ENCODE results near the gene FOXP1. TPM values are rescaled to one million over a fixed set of nuclear protein-coding genes. Genes with fewer than 3 reads are reported as not detected.

The FOXP1 gene
- total and polyA plus RNA-seq, 9 of the 15 experiments (the other 6 are each of a cell fraction or from before 2014, with no cell fraction given): 7.7 to 34.5 (median 13.7) TPM

DNA sequence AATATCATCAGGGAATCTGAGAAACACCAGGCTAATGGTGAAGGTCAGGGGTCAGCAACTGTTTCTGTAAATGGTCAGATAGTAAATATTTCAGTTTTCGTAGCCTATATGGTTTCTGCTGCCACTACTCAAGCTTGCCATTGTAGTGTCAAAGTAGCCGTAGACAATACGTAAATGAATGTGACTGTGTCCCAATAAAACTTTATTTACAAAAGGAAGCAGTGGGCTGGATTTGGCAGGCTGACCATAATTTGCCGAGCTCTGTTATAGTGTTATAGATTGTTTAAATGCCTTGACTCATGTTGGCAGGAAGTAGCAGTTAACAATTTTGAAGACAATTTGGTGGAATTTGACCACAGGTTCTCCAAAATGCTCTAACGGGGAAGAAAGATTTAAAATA lies 548.2 kb downstream of the FOXP1 start:
- no TSS peak for BruUV-seq (replicated peaks)
- in situ Hi-C loops (cut with MboI) (no loop called here), intact Hi-C loops (cut with micrococcal nuclease) (no loop called here)
- ChIA-PET CTCF (ENCODE audit: low intra/inter-chr PET ratio) (no interaction called here), POLR2A (interaction anchor here (1.7 kb wide), 1 partner anchor 12 kb away, joined by 4 read pairs; no protein-coding TSS in a partner anchor)
- peaks cover 54% of the 10 kb centered on the region; the same call in 2 of the 3 replicates for H3K36me3 ChIP-seq (ENCODE audit: control insufficient read depth, insufficient read depth, low read length)
- TF ChIP-seq, protein P1, sequence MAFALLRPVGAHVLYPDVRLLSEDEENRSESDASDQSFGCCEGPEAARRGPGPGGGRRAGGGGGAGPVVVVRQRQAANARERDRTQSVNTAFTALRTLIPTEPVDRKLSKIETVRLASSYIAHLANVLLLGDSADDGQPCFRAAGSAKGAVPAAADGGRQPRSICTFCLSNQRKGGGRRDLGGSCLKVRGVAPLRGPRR (CRISPR knock-in tag; IDR thresholded peaks at IDR 0.05): no peak
- TF ChIP-seq FOXK2 (conservative IDR thresholded peaks at IDR 0.05 in 1 of 2, IDR thresholded peaks at IDR 0.05 in 1 of 2; ENCODE audit: low read depth in 2 of 2) (no peak), TAF1 (IDR thresholded peaks at IDR 0.05; ENCODE audit: control insufficient read depth, extremely low read depth, insufficient read depth, low read length, severe bottlenecking) (no peak), NR2C1 (IDR thresholded peaks at IDR 0.05) (no peak; the same call in 1 of the 2 replicates), NR2C1 (tag; IDR thresholded peaks at IDR 0.05) (0 out of 2 replicates have a peak, but pooled peaks have one; percentile 52)
- TF ChIP-seq, protein P2, sequence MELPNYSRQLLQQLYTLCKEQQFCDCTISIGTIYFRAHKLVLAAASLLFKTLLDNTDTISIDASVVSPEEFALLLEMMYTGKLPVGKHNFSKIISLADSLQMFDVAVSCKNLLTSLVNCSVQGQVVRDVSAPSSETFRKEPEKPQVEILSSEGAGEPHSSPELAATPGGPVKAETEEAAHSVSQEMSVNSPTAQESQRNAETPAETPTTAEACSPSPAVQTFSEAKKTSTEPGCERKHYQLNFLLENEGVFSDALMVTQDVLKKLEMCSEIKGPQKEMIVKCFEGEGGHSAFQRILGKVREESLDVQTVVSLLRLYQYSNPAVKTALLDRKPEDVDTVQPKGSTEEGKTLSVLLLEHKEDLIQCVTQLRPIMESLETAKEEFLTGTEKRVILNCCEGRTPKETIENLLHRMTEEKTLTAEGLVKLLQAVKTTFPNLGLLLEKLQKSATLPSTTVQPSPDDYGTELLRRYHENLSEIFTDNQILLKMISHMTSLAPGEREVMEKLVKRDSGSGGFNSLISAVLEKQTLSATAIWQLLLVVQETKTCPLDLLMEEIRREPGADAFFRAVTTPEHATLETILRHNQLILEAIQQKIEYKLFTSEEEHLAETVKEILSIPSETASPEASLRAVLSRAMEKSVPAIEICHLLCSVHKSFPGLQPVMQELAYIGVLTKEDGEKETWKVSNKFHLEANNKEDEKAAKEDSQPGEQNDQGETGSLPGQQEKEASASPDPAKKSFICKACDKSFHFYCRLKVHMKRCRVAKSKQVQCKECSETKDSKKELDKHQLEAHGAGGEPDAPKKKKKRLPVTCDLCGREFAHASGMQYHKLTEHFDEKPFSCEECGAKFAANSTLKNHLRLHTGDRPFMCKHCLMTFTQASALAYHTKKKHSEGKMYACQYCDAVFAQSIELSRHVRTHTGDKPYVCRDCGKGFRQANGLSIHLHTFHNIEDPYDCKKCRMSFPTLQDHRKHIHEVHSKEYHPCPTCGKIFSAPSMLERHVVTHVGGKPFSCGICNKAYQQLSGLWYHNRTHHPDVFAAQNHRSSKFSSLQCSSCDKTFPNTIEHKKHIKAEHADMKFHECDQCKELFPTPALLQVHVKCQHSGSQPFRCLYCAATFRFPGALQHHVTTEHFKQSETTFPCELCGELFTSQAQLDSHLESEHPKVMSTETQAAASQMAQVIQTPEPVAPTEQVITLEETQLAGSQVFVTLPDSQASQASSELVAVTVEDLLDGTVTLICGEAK (IDR thresholded peaks at IDR 0.05): peak; percentile 95
- TF ChIP-seq, protein P2 (CRISPR knock-in tag; IDR thresholded peaks at IDR 0.05): peak; percentile 93
- H3K4me2 ChIP-seq (ENCODE audit: insufficient read depth, low read length): no peak overlapping the region
- no peak overlapping the region for H3K4me3 ChIP-seq
- DNase-seq (ENCODE audit: extremely low read depth in 1 of 4, low spot score in 3 of 4) (no peak), ATAC-seq (no peak), FAIRE-seq (peak; percentile 68)
- 61% methylated on average over 4 of the region's 5 CpGs for whole genome bisulfite sequencing (ENCODE audit: insufficient coverage, low coverage, missing lambda C conversion rate)
- H4K20me1 ChIP-seq (replicated peaks; ENCODE audit: control insufficient read depth, insufficient read depth, low read length): no peaks in the 10 kb centered on the region
- no peaks in the 10 kb centered on the region for H3K9me3 ChIP-seq (replicated peaks; ENCODE audit: control insufficient read depth, insufficient read depth, low read depth, low read length)
- H3K27ac ChIP-seq (ENCODE audit: extremely low read depth, low read depth, low read length): peak overlapping the region; percentile 32; the same call in 1 of the 3 replicates
- H2AFZ ChIP-seq (ENCODE audit: low read depth, low read length): no peak overlapping the region
- no peaks in the 10 kb centered on the region for H3K79me2 ChIP-seq (ENCODE audit: control insufficient read depth, insufficient read depth, low read length)
- no peaks in the 10 kb centered on the region for H3K27me3 ChIP-seq (ENCODE audit: control insufficient read depth in 2 of 2, insufficient read depth in 2 of 2, low read length in 2 of 2)
- no peak overlapping the region for H3K9ac ChIP-seq (ENCODE audit: insufficient read depth in 1 of 2, low read depth in 2 of 2, low read length in 2 of 2)
- no peaks in the 10 kb centered on the region for H3K9me1 ChIP-seq (ENCODE audit: control insufficient read depth, insufficient read depth, low read length)
- peaks cover 0 to 7% of the 10 kb centered on the region in 2 experiments; a peak in 2 of 5 replicates for H3K4me1 ChIP-seq (replicated peaks in 1 of 2; ENCODE audit: control insufficient read depth in 2 of 2, insufficient read depth in 2 of 2, low read length in 2 of 2)
